Effector memory CD8-positive, alpha-beta T cell (primary cell): ENCODE results near the gene TMEM200C.
"Not testable (repeated sequence)": the region's sequence is repeated elsewhere in the genome, so short reads cannot be mapped to it uniquely, and the experiment has no call there.

ENCODE experiments used
- ATAC-seq: fragments of 150-1000 bp; cut with Tn5 transposase; replicated peaks from 2 replicates; pipeline ENCODE4 v1.10.0; 2021; ENCODE audit warnings: mild to moderate bottlenecking, moderate library complexity
- DNase-seq, 3 experiments: peaks; one replicate each; pipeline ENCODE4 v3.0.0; 2021
- H3K27ac Mint-ChIP-seq, 2 donors: one replicate each; pipeline ENCODE4 v1.8.0; 2022; ENCODE audit warnings: mild to moderate bottlenecking in 2 of 2, mixed read lengths in 2 of 2, moderate library complexity in 2 of 2
- H3K27me3 Mint-ChIP-seq, 2 donors: one replicate each; pipeline ENCODE4 v1.8.0; 2022; ENCODE audit warnings: mixed read lengths in 2 of 2
- H3K36me3 Mint-ChIP-seq: one replicate; pipeline ENCODE4 v1.8.0; 2022; ENCODE audit warnings: mild to moderate bottlenecking, moderate library complexity, mixed read lengths; ENCODE audit not compliant: insufficient read depth
- H3K4me1 Mint-ChIP-seq, 2 donors: one replicate each; pipeline ENCODE4 v1.8.0; 2022; ENCODE audit warnings: low read depth in 2 of 2, mixed read lengths in 2 of 2
- H3K4me3 Mint-ChIP-seq, 2 donors: one replicate each; pipeline ENCODE4 v1.8.0; 2022; ENCODE audit warnings: mild to moderate bottlenecking in 2 of 2, mixed read lengths in 2 of 2, moderate library complexity in 2 of 2
- H3K9me3 Mint-ChIP-seq, 2 donors: one replicate each; pipeline ENCODE4 v1.8.0; 2022; ENCODE audit warnings: mixed read lengths in 2 of 2

The TMEM200C gene

GRCh38 chr18:5884375-5884774, 10.9 kb downstream of the TMEM200C start:
- no peak for ATAC-seq
- no peak overlapping the region for H3K4me3 Mint-ChIP-seq
- no peak for DNase-seq
- H3K27me3 Mint-ChIP-seq = peaks cover 8 to 10% of the 10 kb centered on the region in 2 donors
- H3K9me3 Mint-ChIP-seq = peaks cover 0 to 7% of the 10 kb centered on the region in 2 donors
- no peaks in the 10 kb centered on the region for H3K4me1 Mint-ChIP-seq
- H3K27ac Mint-ChIP-seq = no peak overlapping the region
- no peaks in the 10 kb centered on the region for H3K36me3 Mint-ChIP-seq

- ATAC-seq (no peak), DNase-seq (no peak)
- Mint-ChIP-seq H3K4me1 (no peaks in the 10 kb centered on the region), H3K27ac (no peak overlapping the region), H3K36me3 (no peaks in the 10 kb centered on the region), H3K27me3 (no peaks in the 10 kb centered on the region), H3K9me3 (no peaks in the 10 kb centered on the region), H3K4me3 (no peak overlapping the region)
Measured at GRCh38 chr18:5879479-5879882, 15.8 kb downstream of the TMEM200C start.

- no peaks in the 10 kb centered on the region for H3K4me1 Mint-ChIP-seq
- no peaks in the 10 kb centered on the region for H3K27me3 Mint-ChIP-seq
- DNase-seq (no peak), ATAC-seq (no peak)
- H3K36me3 Mint-ChIP-seq = no peaks in the 10 kb centered on the region
- H3K9me3 Mint-ChIP-seq = peaks cover 0 to 3% of the 10 kb centered on the region in 2 donors
- no peak overlapping the region for H3K27ac Mint-ChIP-seq
- no peak overlapping the region for H3K4me3 Mint-ChIP-seq
Measured at GRCh38 chr18:5876891-5877290, 18.4 kb downstream of the TMEM200C start.

GRCh38 chr18:5874336-5874735, 21.0 kb downstream of the TMEM200C start:
- H3K27me3 Mint-ChIP-seq = no peaks in the 10 kb centered on the region
- no peak for ATAC-seq

GRCh38 chr18:5872886-5873285, 22.4 kb downstream of the TMEM200C start:
- Mint-ChIP-seq H3K27me3 (no peaks in the 10 kb centered on the region), H3K9me3 (peaks cover 0 to 3% of the 10 kb centered on the region in 2 donors), H3K4me3 (no peak overlapping the region), H3K4me1 (no peaks in the 10 kb centered on the region), H3K27ac (no peak overlapping the region), H3K36me3 (no peaks in the 10 kb centered on the region)
- no peak for ATAC-seq
- no peak for DNase-seq

More at GRCh38 chr18:5874336-5874735, 21.0 kb downstream of the TMEM200C start:
- DNase-seq = no peak
- H3K27ac Mint-ChIP-seq = no peak overlapping the region
- H3K4me3 Mint-ChIP-seq = no peak overlapping the region
- H3K9me3 Mint-ChIP-seq = peaks cover 0 to 3% of the 10 kb centered on the region in 2 donors
- H3K36me3 Mint-ChIP-seq = no peaks in the 10 kb centered on the region
- no peaks in the 10 kb centered on the region for H3K4me1 Mint-ChIP-seq

- H3K4me3 Mint-ChIP-seq = no peak overlapping the region
- ATAC-seq (no peak), DNase-seq (no peak)
- peaks cover 0 to 3% of the 10 kb centered on the region in 2 donors for H3K9me3 Mint-ChIP-seq
- no peaks in the 10 kb centered on the region for H3K36me3 Mint-ChIP-seq
- H3K27me3 Mint-ChIP-seq = no peaks in the 10 kb centered on the region
- H3K27ac Mint-ChIP-seq = no peak overlapping the region
- no peaks in the 10 kb centered on the region for H3K4me1 Mint-ChIP-seq
Measured at GRCh38 chr18:5871426-5871825, 23.9 kb downstream of the TMEM200C start.

- Mint-ChIP-seq H3K9me3 (peaks cover 0 to 3% of the 10 kb centered on the region in 2 donors), H3K4me1 (no peaks in the 10 kb centered on the region), H3K36me3 (no peaks in the 10 kb centered on the region), H3K27ac (no peak overlapping the region), H3K27me3 (no peaks in the 10 kb centered on the region), H3K4me3 (no peak overlapping the region)
- DNase-seq (no peak), ATAC-seq (no peak)
Measured at GRCh38 chr18:5868218-5868854, 27.0 kb downstream of the TMEM200C start.

- Mint-ChIP-seq H3K27me3 (no peaks in the 10 kb centered on the region), H3K4me3 (no peak overlapping the region), H3K36me3 (peaks cover 3% of the 10 kb centered on the region), H3K9me3 (peaks cover 3% of the 10 kb centered on the region in 2 donors), H3K27ac (no peak overlapping the region), H3K4me1 (no peaks in the 10 kb centered on the region)
- ATAC-seq (no peak), DNase-seq (no peak)
Measured at GRCh38 chr18:5865521-5865920, 29.8 kb downstream of the TMEM200C start.

GRCh38 chr18:5862127-5862526, 33.2 kb downstream of the TMEM200C start:
- H3K4me3 Mint-ChIP-seq, DNase-seq, H3K4me1 Mint-ChIP-seq, H3K36me3 Mint-ChIP-seq, H3K27ac Mint-ChIP-seq, ATAC-seq, H3K27me3 Mint-ChIP-seq, H3K9me3 Mint-ChIP-seq: not testable (repeated sequence)

- ATAC-seq = no peak
Measured at GRCh38 chr18:5857180-5857579, 38.1 kb downstream of the TMEM200C start.

GRCh38 chr18:5853253-5853652, 42.1 kb downstream of the TMEM200C start:
- H3K36me3 Mint-ChIP-seq = no peaks in the 10 kb centered on the region
- no peaks in the 10 kb centered on the region for H3K27me3 Mint-ChIP-seq
- H3K27ac Mint-ChIP-seq = no peak overlapping the region
- H3K9me3 Mint-ChIP-seq = peaks cover 0 to 5% of the 10 kb centered on the region in 2 donors
- no peak for DNase-seq
- H3K4me1 Mint-ChIP-seq = no peaks in the 10 kb centered on the region
- H3K4me3 Mint-ChIP-seq = no peak overlapping the region
- ATAC-seq = no peak

More at GRCh38 chr18:5857180-5857579, 38.1 kb downstream of the TMEM200C start:
- H3K4me3 Mint-ChIP-seq = no peak overlapping the region
- no peaks in the 10 kb centered on the region for H3K4me1 Mint-ChIP-seq
- peaks cover 3% of the 10 kb centered on the region for H3K36me3 Mint-ChIP-seq
- no peaks in the 10 kb centered on the region for H3K27me3 Mint-ChIP-seq
- H3K27ac Mint-ChIP-seq = no peak overlapping the region
- H3K9me3 Mint-ChIP-seq = peaks cover 7% of the 10 kb centered on the region in 2 donors
- DNase-seq = no peak

- peaks cover 0 to 5% of the 10 kb centered on the region in 2 donors for H3K9me3 Mint-ChIP-seq
- no peak for ATAC-seq
Measured at GRCh38 chr18:5851998-5852397, 43.3 kb downstream of the TMEM200C start.

GRCh38 chr18:5842653-5843052, 52.7 kb downstream of the TMEM200C start:
- H3K27ac Mint-ChIP-seq = no peak overlapping the region
- H3K4me3 Mint-ChIP-seq = no peak overlapping the region
- DNase-seq (no peak), ATAC-seq (no peak)
- no peaks in the 10 kb centered on the region for H3K27me3 Mint-ChIP-seq
- H3K36me3 Mint-ChIP-seq = no peaks in the 10 kb centered on the region
- H3K4me1 Mint-ChIP-seq = no peaks in the 10 kb centered on the region
- peaks cover 3 to 7% of the 10 kb centered on the region in 2 donors for H3K9me3 Mint-ChIP-seq

More at GRCh38 chr18:5851998-5852397, 43.3 kb downstream of the TMEM200C start:
- Mint-ChIP-seq H3K4me3 (no peak overlapping the region), H3K27me3 (no peaks in the 10 kb centered on the region), H3K27ac (no peak overlapping the region), H3K4me1 (no peaks in the 10 kb centered on the region), H3K36me3 (no peaks in the 10 kb centered on the region)
- DNase-seq = no peak

- ATAC-seq (no peak), DNase-seq (no peak)
- peaks cover 3 to 7% of the 10 kb centered on the region in 2 donors for H3K9me3 Mint-ChIP-seq
- H3K27ac Mint-ChIP-seq = no peak overlapping the region
- no peak overlapping the region for H3K4me3 Mint-ChIP-seq
- H3K36me3 Mint-ChIP-seq = no peaks in the 10 kb centered on the region
- H3K27me3 Mint-ChIP-seq = no peaks in the 10 kb centered on the region
- H3K4me1 Mint-ChIP-seq = no peaks in the 10 kb centered on the region
Measured at GRCh38 chr18:5841518-5841917, 53.8 kb downstream of the TMEM200C start.
